ENCODE data around the gene SOHLH1.

- TF ChIP-seq POLR2A (IDR thresholded peaks at IDR 0.05) (no peak), CTCF (IDR thresholded peaks at IDR 0.05) (no peak)
Measured at GRCh38 chr9:135716045-135716444, 16.8 kb upstream of the SOHLH1 start.

Data from tibial nerve (tissue), 3 donors.